Forelimb muscle (tissue), 1 donor: ENCODE results near the gene SFXN5. TPM values are rescaled to one million over a fixed set of nuclear protein-coding genes. Genes with fewer than 3 reads are reported as not detected.

ENCODE experiments used
- DNase-seq: peaks from one replicate; pipeline ENCODE4 v3.0.0-alpha.2; 2013; ENCODE audit warnings: low read depth
- polyA plus RNA-seq: library from polyadenylated mRNA; unstranded; fragments of 120-200 nt; gene quantifications from one replicate; pipeline ENCODE4 v1.2.1, GENCODE V29; 2013; ENCODE audit not compliant: insufficient read length

SFXN5 gene
- polyA plus RNA-seq, 1 donor: 6.8 TPM

DNA sequence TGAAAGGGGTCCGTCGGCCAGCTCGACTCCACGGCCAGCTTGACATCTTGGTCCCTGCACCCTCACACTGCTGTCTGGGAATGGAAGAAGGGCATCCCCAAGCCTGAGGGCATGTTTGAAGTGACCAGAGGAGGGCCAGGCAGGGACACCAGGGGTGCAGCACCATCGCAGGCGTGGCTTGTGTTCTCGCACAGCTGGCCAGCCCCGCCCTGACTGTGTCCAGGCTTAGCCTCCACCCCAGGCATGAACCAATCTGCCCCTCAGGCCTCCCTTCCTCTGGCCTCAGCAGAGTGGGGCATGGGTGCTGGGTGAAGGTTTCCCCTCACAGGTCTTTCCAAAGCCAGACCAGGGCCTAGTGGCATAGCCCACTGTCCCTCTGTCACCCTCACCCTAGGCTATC lies 129.2 kb downstream of the SFXN5 start:
- no peak for DNase-seq

DNA sequence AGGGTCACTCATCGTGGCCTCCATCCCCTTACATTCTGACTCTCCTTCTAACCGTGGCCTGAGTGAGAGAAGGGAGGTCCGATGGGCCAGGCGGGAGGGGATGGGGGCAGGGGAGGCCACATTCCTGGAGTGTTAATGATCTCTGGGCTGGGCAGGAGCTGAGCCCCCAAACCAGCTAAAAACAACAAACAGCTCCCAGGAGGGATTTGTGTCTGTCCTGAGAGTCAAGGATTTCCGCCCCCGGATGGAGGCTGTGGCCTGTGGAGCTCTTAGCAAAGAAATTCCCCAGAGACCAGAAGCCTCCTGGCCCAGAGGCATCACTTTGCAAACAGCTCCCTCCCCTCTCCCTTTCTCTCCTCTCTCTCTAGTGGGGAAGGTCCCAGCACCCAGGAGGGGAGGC lies 130.7 kb downstream of the SFXN5 start:
- DNase-seq: no peak

DNA sequence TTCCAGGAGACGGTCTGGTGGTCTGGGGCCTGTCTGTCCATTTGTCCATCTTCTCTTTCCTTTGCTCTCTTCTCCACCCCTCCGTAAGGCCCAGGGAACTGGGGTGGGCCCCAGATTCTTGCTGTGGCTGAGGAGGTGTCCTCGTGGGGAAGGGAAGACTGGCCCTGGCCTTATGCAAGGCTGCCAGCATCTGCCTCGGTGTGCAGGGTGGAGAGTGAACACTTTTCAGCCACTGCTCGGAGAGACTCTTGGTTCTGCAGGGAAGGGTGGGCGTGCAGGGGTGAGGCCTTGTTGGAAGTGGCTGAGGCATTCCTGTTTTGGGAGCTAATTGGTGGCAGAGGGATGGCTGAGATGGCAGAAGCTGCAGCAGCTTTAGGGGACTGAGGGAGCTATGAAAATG lies 131.2 kb downstream of the SFXN5 start:
- DNase-seq: no peak

DNA sequence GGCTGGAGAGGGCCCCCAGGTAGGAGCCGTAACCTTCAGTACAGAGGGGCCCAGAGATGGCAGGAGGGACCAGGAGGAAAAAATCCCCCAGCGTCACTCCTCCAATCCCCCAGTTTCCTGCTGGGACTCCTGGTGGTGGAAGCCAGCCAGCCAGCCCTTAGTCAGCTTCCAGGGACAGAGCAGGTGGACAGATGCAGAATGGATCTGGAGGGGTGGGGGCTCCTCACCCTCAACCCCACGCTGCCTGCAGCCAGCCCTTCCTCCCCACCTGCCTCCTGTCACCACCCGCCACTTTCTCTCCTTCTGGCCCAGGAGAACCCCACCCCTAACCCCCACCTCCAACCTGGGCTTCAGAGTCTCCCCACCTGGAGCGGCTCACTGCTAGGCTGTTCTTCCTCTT lies 133.1 kb downstream of the SFXN5 start:
- no peak for DNase-seq

DNA sequence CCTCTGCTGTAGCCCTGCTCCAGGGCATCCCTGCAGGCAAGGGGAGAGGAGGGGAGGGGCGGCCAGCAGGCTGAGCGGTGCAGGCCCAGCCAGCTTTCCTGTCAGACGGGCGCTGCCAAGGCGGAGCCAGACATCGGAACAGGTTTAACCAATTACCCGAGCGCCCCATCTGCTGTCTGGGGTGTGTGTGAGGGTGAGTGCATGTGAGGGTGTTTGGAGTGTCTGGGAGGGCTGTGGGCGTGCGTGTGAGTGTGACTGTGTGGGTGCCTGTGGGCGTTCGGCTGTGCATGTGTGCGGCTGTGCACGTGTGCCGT lies 134.2 kb downstream of the SFXN5 start:
- no peak for DNase-seq

DNA sequence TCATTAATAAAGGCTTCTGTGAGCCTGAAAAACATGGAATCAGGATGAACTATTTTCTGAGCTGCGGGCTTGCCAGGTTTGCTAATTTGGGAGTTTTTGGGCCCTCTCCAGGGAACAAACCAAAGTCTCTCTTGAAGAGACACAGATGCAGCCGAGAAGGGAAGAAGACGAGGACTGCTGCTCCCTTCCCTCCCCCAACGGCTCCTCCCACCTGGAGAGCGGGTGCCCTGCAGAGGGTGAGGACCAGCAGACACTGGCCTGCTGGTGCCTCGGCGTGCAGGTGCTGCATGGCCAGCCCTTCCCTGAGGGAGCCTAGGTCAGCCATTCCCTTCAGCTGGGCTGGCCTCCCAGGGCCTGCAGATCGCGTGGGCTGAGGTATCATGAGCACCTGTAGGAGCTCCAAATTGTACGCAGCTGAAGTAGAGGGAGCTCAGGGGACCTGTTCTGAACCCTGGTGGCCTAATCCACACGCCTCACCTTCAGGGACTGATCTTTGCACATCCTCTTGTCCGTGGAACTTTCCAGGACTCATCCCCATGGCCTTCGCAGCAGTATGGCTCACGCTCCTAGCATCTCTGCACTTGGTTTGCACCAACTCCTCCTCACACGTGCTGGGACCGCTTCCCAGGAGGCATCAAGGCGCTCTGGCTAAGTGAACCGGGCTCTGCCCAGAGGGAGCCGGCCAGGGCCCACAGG lies 134.7 kb downstream of the SFXN5 start:
- no peak for DNase-seq

DNA sequence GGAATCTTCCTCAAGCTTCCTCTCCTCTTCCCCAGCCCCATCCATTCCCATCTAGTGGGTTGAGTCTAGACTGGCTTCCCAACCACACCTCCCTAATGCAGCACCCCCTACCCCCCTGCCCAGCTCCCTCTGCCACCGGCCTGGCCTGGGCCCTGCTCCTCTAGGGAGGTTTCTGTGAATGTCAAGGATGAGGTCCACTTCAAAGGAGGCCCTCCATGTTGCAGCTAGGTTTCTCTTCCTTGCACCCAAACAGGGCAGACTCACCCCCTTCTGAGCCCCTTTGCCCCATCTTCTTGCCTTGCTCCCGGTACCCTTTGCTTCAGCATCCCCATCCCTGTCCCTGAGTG lies 135.9 kb downstream of the SFXN5 start:
- no peak for DNase-seq

DNA sequence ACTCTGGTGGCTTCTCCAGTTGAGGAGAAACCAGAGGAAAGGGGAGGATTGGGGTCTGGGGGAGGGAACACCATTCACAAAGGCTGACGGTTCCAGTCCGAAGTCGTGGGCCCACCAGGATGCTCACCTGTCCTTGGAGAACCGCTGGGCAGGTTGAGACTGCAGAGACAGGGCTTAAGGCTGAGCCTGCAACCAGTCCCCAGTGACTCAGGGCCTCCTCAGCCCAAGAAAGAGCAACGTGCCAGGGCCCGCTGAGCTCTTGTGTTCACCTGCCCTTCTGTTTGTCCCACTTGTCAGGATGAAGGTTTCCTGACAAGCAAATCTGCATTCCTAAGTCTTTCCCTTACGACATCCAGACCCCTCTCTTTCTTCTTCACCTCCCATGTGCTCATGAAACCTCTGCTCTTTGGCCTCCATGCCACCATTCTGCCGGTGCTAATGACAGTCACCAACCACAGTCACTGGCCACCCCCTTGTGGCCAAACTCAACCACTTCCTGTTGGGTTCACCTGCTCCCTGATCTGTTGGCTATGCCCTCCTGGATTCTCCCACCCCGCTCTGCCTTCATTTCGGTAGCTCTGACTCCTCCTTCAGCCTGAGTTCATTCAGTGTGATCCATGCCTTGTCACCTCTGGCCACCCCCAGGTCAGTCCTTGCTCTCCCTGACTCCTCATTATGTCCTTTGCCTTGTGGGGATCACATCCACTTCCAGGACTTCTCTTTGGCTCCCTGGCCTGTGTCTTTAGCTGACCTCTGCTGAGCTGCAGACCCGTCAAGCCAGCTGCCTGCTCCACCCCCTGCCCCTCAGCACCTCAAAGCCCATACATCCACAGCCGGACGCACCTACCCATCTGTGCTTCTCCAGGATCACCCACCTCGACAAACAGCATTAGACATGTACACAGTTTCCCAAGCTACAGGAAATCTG lies 136.6 kb downstream of the SFXN5 start:
- no peak for DNase-seq

DNA sequence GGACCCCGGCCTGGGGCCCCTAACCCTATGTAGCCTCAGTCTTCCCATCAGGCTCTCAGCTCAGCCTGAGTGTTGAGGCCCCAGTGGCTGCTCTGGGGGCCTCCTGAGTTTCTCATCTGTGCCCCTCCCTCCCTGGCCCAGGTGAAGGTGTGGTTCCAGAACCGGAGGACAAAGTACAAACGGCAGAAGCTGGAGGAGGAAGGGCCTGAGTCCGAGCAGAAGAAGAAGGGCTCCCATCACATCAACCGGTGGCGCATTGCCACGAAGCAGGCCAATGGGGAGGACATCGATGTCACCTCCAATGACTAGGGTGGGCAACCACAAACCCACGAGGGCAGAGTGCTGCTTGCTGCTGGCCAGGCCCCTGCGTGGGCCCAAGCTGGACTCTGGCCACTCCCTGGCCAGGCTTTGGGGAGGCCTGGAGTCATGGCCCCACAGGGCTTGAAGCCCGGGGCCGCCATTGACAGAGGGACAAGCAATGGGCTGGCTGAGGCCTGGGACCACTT lies 137.8 kb downstream of the SFXN5 start:
- DNase-seq: no peak

DNA sequence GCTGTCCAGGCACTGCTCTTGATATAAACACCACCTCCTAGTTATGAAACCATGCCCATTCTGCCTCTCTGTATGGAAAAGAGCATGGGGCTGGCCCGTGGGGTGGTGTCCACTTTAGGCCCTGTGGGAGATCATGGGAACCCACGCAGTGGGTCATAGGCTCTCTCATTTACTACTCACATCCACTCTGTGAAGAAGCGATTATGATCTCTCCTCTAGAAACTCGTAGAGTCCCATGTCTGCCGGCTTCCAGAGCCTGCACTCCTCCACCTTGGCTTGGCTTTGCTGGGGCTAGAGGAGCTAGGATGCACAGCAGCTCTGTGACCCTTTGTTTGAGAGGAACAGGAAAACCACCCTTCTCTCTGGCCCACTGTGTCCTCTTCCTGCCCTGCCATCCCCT lies 138.3 kb downstream of the SFXN5 start:
- DNase-seq: no peak

DNA sequence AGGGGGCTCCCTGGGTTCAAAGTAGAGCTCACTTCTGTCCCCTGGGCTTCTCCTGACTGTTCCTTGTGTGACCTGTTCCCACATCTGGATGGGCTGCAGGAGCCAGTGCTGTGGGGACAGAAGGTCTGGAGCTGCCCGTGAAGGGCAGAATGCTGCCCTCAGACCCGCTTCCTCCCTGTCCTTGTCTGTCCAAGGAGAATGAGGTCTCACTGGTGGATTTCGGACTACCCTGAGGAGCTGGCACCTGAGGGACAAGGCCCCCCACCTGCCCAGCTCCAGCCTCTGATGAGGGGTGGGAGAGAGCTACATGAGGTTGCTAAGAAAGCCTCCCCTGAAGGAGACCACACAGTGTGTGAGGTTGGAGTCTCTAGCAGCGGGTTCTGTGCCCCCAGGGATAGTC lies 138.7 kb downstream of the SFXN5 start:
- no peak for DNase-seq

DNA sequence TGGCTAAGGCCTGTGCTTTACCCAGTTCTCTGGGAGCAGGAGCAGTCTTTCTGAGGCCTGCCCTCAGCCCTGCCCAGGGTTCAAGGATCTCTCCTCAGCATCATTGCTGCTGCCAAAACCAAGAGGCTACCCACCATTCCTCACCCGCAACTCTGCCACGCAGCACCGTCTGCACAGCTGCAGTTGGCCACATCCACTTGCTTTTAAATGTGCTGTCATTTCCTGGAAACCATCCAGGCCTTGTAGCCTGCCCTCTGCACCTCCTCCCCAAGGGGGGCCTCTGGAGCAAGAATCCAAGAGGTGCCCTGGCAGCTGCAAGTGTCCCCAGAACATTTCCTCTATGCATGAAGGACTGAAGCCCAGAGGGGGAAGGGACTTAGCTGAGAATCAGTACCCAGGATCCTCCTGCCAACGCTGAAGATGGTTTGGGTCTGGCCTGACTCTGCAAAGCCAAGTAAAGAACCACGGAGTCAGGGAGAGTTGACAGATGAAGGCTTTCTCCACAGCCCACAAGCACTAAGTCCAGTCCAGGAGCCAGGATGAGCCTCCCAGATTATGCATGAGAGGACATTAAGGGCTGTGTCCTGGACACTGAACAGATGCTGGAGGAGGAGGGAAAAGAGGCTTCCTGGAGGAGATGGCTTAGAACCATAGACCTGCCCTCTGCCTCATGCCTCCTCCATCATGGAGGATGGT lies 139.3 kb downstream of the SFXN5 start:
- no peak for DNase-seq

DNA sequence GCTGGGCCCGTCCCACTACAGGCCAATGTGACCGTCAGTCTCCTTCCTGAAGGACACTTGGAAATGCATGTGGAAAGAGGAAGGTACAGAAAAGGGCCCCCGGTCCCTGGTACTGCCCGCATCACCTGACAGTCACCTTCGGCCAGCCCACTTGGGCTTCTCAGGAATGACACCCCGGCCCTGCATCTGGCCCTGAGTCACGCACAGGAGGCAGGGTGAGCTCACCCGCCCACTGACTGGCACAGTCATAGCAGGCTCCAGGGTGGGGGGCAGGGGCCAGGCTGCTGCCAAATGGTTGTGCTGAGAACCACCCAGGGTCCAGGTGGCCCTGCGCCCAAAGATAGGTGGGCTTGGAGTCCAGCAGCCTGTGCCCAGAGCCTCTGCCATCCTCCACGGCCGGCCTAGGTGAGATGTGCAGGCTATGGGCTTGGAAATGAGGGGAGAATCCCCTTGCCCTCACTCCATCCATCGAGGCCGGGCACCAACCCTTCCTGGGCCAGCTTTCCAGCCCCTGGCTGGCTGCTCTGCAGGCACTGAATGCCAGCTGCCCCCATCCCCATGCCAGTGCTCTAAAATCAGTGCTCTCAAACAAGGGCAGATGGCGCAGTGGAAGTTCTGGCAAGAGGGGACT lies 140.1 kb downstream of the SFXN5 start:
- DNase-seq: no peak

DNA sequence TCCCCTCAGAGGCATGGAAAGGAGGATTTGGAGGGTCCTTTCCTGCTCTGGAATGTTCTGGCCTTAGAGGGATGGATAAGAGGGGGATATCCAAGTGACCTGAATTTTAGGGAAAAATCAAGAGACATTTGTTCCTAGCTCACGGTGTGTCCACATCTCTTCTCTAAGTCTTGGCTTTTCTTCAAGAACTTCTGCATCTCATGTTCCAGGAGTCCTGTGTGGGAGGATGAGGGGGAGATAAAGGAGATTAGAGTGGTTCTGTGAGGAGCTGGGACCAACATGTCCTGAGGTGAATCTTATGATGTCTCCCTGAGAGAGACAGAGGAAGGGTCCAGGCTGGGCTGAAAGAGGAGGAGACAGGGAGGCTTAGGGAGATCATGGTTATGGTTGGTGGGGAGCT lies 142.5 kb downstream of the SFXN5 start:
- no peak for DNase-seq

DNA sequence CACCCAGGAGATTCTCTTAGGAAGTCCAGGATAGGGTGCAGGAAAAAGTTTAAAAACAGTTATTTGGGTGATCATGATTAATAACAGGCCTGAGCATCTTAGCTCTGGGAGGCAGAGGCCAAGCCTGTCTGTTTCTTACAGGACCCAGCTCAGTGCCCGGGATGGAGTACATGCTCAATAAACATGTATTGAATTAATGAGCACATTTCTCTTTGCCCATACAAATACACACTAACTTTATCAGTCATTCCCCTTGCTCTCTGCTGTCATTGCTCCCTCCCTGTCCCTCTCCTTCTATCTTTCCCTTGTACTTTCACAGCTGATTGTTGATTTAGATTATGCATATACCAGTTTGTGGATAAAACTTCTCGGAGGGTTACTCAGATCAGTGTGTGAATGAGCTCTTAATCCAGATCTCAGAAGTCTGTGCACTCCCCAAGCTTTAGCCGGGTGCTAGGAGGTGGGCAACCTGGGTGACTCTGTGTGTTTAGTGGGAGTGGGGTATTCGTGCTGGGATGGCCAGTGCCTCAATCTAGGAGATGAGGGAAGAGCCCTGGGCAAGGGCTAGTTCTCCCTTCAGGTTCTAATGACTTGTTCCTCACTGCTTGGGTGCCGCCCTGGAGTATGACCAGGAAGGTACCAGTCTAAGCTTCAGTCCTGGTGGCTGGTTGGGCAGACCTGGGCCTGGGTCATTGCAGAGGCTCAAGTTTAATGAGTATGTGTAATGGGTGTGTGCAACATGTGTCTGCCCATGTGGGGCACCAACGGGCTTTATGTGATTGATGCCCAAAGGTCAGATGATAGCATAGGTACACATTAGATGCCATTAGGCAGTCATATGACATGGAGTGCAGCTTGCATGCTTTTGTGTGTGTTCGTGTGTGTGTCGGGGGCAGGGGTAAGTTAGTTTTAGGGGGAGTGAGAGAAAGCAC lies 143.6 kb downstream of the SFXN5 start:
- DNase-seq: no peak

DNA sequence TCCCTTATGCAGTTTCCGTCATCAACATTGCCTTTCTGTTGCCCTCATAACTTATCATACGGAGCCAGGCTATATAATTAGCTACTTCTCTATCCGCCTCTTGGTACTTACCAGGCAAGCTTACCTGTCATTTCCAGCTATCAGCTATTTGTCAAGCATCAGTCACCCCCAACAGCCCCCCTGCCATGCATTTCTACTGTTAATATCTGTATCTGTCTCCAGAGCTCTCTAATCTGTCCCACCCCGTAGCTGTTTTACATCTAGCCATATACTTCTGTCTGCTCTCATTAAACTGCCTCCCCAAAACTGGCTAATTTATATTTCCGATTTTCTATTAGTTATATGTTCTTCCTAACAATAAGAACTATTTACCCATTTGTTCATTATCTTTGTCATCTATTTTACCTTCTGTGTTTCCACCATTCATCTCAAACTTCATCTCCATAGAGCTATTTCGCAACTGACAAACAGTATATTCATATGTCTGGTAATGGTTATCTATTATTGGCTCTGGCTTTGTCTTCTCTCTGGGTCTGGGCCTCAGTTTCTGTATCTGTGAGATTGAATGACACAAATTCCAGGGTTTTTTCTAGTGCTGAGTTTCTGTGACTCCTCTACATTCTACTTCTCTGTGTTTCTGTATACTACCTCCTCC lies 144.6 kb downstream of the SFXN5 start:
- DNase-seq: no peak

DNA sequence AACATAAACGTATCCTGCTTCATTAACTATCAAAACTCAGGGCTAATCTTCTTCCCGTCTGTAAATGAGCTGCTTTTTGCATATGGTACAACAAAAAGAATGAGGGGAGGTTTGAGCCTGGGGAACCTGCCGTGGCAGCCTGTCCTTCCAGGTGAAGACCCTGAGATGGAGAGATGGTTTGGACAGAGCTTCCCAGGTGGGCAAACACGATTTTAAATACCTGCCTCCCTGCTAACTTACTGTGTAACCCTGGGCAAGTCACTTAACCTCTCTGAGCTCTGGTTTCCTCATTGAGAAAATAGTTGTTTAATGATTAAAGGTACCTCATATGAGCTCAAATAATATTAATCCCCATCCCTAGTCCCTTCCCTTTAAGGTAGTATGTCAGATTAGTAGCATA lies 145.1 kb downstream of the SFXN5 start:
- no peak for DNase-seq

DNA sequence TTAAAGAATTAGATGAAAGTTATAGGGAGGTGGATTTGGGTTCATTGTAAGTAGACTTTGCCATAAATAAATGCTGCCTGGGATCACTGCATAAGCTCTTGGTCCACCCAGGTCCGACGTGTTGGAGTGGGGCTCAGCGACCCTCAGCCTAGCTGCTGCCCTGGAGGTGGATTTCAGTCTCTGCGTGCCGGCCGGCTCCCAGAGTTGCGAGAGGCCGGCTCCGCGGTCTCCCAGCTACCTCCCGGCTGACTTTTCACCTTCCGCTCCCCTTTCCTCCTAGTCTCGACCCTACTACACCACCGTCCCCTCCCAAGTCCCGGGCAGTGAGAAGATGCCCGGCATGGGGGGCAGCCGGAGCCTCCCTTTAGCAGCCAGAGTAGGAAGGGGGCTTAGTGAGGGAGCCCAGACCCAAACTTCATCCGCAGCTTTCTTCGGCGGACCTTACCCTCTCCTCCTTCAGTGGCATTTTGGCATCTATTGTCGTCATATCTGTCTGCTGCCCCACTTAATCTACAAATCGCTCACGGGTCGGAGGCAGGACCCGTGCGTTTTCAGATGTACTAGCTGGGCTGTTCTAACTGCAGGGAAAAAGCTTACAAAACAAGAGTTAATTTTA lies 146.1 kb downstream of the SFXN5 start:
- no peak for DNase-seq

DNA sequence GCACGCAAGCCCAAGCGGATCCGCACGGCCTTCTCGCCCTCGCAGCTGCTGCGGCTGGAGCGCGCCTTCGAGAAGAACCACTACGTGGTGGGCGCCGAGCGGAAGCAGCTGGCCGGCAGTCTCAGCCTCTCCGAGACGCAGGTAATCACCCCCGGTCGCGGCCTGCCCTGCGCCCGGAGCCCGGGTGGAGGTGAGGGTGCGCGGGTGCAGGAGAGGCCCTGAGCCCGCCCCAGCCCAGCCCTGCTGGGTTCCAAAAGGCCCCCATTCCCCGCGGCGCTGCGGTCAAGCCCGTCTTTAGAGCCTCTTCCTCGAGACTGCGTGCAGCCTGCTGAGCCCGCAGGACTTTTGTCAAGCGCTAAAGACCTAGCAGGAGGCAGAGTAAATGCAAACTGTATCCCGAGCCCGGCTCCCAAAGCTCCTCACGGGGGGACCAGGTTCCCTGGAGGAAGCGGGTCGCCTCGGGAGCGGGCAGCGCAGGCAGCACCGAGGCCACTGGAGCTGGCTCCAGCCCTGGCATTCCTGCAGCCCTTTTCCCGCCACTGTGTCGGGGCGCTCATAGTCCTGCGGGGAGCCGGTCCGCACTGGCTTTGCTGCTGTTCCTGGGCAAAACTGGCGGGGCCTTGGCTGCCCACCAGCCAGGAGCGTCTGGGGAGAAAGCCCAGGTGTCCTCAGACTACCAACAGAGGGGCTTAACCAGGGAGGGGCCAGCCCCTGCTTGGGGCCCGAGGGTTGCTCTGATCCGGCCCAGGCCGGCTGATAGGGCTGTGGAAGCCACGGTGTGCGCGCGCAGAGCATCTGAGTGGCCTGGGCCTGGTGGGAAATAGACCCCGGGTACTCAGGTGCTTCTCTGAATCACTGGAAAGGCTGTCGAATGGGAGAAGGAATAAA lies 146.9 kb downstream of the SFXN5 start:
- no peak for DNase-seq
